NCI-H187 (cell line): ENCODE measurements around the gene AGAP2.
"Not testable (repeated sequence)": the region's sequence is repeated elsewhere in the genome, so short reads cannot be mapped to it uniquely, and the experiment has no call there.

ENCODE experiments used
- DNase-seq, 2 experiments: peaks; one replicate each; lab custom pipeline; 2025; lab: John Stamatoyannopoulos, UW

Gene AGAP2

GRCh38 chr12:57694459-57695019 lies 44.0 kb downstream of the AGAP2 start:
- DNase-seq = peak in 1 of 2 experiments; percentile 45

GRCh38 chr12:57693659-57694458 lies 44.7 kb downstream of the AGAP2 start, which contains the start of gene OS9:
TSS of gene OS9 (plus strand) at chr12:57694132. CDS start at chr12:57694162, 30 bp downstream.
- DNase-seq = peak; percentile 98

- no peak for DNase-seq
These were observed 45.3 kb downstream of the AGAP2 start for GRCh38 chr12:57693317-57693658.

- no peak for DNase-seq
These were observed 46.0 kb downstream of the AGAP2 start for GRCh38 chr12:57692500-57692899.

- no peak for DNase-seq
These were observed 49.6 kb downstream of the AGAP2 start for GRCh38 chr12:57688931-57689330.

- DNase-seq = no peak
These were observed 50.7 kb downstream of the AGAP2 start for GRCh38 chr12:57687862-57688261.

- DNase-seq = no peak
These were observed 58.8 kb downstream of the AGAP2 start for GRCh38 chr12:57679697-57680096.

- not testable (repeated sequence) for DNase-seq
These were observed 60.6 kb downstream of the AGAP2 start for GRCh38 chr12:57677947-57678346.

- DNase-seq = no peak
These were observed 63.9 kb downstream of the AGAP2 start for GRCh38 chr12:57674691-57675090.
